GM12801 (cell line): ENCODE data around the gene SNAPIN.

Source experiments
- CTCF ChIP-seq: IDR thresholded peaks from one replicate; pipeline ENCODE4 v1.5.1; 2011; ENCODE audit warnings: control low read depth; ENCODE audit not compliant: insufficient read length; ENCODE audit errors: extremely low read depth

Gene SNAPIN

DNA sequence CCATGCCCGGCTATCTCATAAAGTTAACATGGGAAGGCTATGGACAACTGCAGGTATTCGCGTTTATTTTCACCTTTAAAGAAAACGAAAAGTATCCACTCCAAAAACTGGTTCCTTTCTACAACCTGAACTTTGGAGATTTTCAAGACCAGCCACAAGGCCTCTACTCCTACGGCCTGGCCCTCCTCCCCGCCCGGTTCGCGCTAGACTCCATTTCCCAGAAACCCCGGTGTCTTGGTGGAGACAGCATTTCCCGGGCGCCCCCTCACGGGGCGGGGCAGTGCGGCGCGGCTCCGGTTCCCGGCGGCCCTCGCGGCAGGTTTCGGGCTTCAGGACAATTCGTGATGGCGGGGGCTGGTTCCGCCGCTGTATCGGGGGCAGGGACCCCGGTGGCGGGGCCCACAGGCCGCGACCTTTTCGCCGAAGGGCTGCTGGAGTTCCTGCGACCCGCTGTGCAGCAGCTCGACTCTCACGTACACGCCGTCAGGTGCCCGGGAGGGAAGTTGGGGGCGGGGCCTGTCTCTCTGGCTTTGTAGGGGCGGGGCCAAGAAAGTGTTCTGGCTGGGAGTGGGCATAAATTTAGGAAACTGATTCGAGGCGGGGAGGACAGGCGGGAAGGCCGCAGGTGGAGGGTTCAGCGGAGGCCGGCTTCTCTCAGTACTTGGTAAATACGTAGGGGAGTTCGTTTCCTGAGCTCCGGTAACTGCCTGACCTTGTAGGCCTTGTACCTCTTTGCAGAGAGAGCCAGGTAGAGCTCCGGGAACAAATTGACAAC, at the start of gene SNAPIN:
TSS of gene SNAPIN (plus strand) at position 304 of the 775 bp plus-strand sequence. CDS start at position 345, 41 bp downstream.
- TF ChIP-seq CTCF, result no peak

GRCh38 chr1:153608742-153609584, 49.5 kb upstream of the SNAPIN start:
- no peak for TF ChIP-seq CTCF

DNA sequence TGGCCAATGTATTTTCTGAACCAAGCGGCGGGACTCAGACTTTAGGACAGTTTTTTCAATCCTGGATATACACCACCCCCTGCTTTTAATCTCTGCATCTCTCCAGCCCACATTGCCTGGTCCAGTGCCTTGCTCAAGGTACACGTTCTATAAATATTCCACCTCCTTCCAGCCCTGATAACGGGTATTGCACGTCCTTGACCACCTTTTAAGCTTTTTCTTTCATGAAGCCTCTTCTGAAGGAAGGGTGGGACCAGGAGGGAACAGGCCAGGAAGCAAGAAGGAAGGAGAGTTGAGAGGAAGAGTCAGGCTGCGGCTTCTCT, 49.0 kb upstream of the SNAPIN start:
- no peak for TF ChIP-seq CTCF

DNA sequence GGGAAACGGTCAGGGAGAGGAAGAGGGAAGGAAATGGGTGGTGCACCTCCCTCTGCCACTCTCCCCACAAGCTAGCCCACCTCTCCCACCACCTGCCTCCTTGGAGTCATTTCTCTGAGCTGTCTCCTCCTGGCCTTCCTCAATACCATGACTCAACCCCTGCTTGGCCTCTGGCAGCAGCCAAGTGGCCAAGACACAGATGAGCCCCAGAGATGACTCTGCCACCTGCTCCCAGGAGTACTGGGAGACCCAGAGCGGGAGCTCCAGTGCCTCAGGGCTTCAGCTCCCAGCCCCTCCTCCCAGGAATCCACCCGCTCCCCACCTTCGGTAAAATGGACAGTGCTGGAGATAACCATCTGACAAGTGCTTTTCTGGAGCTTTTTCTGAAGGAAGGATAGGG, 48.2 kb upstream of the SNAPIN start:
- TF ChIP-seq CTCF, result no peak

DNA sequence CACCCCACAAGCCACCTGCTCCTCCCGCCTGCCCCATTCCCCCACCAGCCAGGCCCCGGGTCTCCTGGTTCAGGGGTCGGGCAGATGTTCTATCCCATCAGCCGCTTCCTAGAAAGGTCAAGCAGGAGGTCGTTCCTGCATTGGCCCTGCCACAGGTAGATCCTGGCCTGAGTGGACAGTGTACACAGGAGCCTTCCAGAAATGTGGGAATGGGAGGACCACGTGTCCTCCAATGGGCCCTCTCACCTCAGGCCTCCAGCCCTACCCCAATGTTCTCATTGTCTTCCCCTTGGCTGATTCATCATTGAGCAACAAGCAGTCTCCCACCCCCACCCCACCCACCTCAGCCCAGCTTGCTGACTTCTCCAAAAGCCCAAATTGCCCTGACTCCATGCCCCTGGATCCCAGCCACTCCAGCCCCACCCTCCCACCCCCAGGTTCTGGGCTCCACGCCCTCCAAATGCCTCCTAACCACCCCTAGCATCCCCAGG, 47.6 kb upstream of the SNAPIN start:
- TF ChIP-seq CTCF, result no peak

DNA sequence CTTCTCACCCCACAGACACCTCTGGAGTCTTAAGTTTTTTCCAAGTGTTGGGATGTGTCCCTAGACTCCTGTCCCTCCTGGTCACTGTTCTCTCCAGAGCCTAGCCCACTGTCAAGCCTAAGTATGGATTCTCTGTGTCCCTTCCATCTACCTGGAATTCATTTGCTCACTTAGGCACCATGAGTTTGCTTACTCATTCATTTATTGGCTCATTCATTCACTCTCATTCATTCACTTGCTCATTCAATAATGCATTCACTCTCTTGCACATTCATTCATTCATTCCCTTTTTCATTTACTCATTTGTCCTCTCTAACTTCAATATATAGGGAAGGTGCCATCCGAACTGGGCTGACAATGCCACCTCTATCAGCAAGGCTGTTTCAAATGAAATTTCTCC, 47.1 kb upstream of the SNAPIN start:
- TF ChIP-seq CTCF, result no peak

DNA sequence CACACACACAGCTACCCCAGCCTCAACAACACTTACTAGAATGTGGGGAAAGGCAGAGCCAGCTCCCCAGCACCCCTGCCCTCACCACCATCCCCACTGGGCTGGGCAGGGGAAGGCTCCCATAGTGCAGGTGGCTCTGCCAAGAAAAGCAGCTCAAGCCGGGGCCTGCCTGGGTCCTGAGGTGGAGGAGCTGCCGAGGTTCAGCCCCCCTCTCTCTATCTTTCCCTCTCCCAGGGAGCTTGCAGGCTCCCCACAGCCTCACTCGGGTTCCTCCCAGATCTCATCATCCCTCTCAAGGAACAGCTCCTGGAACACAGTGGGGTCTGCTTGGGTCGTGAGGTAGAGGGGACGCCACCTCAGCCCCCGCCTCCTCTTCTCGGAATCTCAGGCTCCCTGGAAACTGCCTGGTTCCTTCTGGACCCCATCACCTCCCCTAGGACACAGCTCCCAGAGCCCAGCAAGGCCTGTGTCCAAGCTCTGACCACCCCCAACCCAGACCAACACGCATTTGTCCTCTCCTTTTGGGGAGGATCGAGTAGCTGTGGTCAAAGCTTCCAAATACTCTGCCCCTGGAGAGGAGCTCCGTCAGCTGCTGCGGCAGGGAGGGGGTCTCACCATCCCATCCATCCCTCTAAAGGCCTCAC, 46.3 kb upstream of the SNAPIN start:
- TF ChIP-seq CTCF, result no peak
